Measurements from ENCODE around the gene DHX8.

Gene DHX8

GRCh38 chr17:43517161-43517560 lies 33.4 kb downstream of the DHX8 start:
- FAIRE-seq, result peak; percentile 79
- TF ChIP-seq PAX5 (IDR thresholded peaks at IDR 0.05; ENCODE audit: insufficient read depth, low read length, severe bottlenecking) (no peak), POU2F2 (IDR thresholded peaks at IDR 0.05; ENCODE audit: low read depth, low read length) (no peak), TAF1 (IDR thresholded peaks at IDR 0.05; ENCODE audit: low read depth, low read length) (no peak), POLR2AphosphoS5 (IDR thresholded peaks at IDR 0.05; ENCODE audit: low read depth, low read length) (no peak), SPI1 (IDR thresholded peaks at IDR 0.05; ENCODE audit: low read depth, low read length) (no peak), POLR2A (IDR thresholded peaks at IDR 0.05; ENCODE audit: low read depth, low read length) (no peak)
- no peak for DNase-seq (ENCODE audit: insufficient read length, low spot score)

GRCh38 chr17:43517615-43518386 lies 34.0 kb downstream of the DHX8 start:
- TF ChIP-seq SPI1 (IDR thresholded peaks at IDR 0.05; ENCODE audit: low read depth, low read length) (peak; percentile 57), POLR2AphosphoS5 (IDR thresholded peaks at IDR 0.05; ENCODE audit: low read depth, low read length) (no peak)
- DNase-seq (ENCODE audit: insufficient read length, low spot score) (no peak), FAIRE-seq (peak; percentile 69)

GRCh38 chr17:43521389-43521788 lies 37.6 kb downstream of the DHX8 start:
- FAIRE-seq (no peak), DNase-seq (ENCODE audit: insufficient read length, low spot score) (no peak)
- TF ChIP-seq PAX5 (IDR thresholded peaks at IDR 0.05; ENCODE audit: insufficient read depth, low read length, severe bottlenecking) (no peak), TAF1 (IDR thresholded peaks at IDR 0.05; ENCODE audit: low read depth, low read length) (no peak), POLR2AphosphoS5 (IDR thresholded peaks at IDR 0.05; ENCODE audit: low read depth, low read length) (no peak), SPI1 (IDR thresholded peaks at IDR 0.05; ENCODE audit: low read depth, low read length) (no peak), POLR2A (IDR thresholded peaks at IDR 0.05; ENCODE audit: low read depth, low read length) (no peak), POU2F2 (IDR thresholded peaks at IDR 0.05; ENCODE audit: low read depth, low read length) (no peak)

GRCh38 chr17:43524945-43525575 lies 41.3 kb downstream of the DHX8 start:
- FAIRE-seq (no peak), DNase-seq (ENCODE audit: insufficient read length, low spot score) (no peak)
- TF ChIP-seq PAX5 (IDR thresholded peaks at IDR 0.05; ENCODE audit: insufficient read depth, low read length, severe bottlenecking), result no peak
- TF ChIP-seq POU2F2 (IDR thresholded peaks at IDR 0.05; ENCODE audit: low read depth, low read length), result no peak
- no peak for TF ChIP-seq POLR2AphosphoS5 (IDR thresholded peaks at IDR 0.05; ENCODE audit: low read depth, low read length)
- TF ChIP-seq TAF1 (IDR thresholded peaks at IDR 0.05; ENCODE audit: low read depth, low read length), result no peak
- TF ChIP-seq SPI1 (IDR thresholded peaks at IDR 0.05; ENCODE audit: low read depth, low read length), result no peak
- TF ChIP-seq POLR2A (IDR thresholded peaks at IDR 0.05; ENCODE audit: low read depth, low read length), result no peak

GRCh38 chr17:43526886-43527648 lies 43.3 kb downstream of the DHX8 start:
- FAIRE-seq (no peak), DNase-seq (ENCODE audit: insufficient read length, low spot score) (no peak)
- no peak for TF ChIP-seq PAX5 (IDR thresholded peaks at IDR 0.05; ENCODE audit: insufficient read depth, low read length, severe bottlenecking)
- TF ChIP-seq SPI1 (IDR thresholded peaks at IDR 0.05; ENCODE audit: low read depth, low read length), result no peak
- no peak for TF ChIP-seq TAF1 (IDR thresholded peaks at IDR 0.05; ENCODE audit: low read depth, low read length)
- no peak for TF ChIP-seq POLR2AphosphoS5 (IDR thresholded peaks at IDR 0.05; ENCODE audit: low read depth, low read length)
- TF ChIP-seq POU2F2 (IDR thresholded peaks at IDR 0.05; ENCODE audit: low read depth, low read length), result no peak
- no peak for TF ChIP-seq POLR2A (IDR thresholded peaks at IDR 0.05; ENCODE audit: low read depth, low read length)

- DNase-seq (ENCODE audit: insufficient read length, low spot score) (no peak), FAIRE-seq (no peak)
- TF ChIP-seq POU2F2 (IDR thresholded peaks at IDR 0.05; ENCODE audit: low read depth, low read length), result no peak
- no peak for TF ChIP-seq TAF1 (IDR thresholded peaks at IDR 0.05; ENCODE audit: low read depth, low read length)
- no peak for TF ChIP-seq SPI1 (IDR thresholded peaks at IDR 0.05; ENCODE audit: low read depth, low read length)
- TF ChIP-seq POLR2AphosphoS5 (IDR thresholded peaks at IDR 0.05; ENCODE audit: low read depth, low read length), result no peak
These were observed 44.7 kb downstream of the DHX8 start for GRCh38 chr17:43528319-43528987.

- DNase-seq (ENCODE audit: insufficient read length, low spot score) (no peak), FAIRE-seq (no peak)
- no peak for TF ChIP-seq SPI1 (IDR thresholded peaks at IDR 0.05; ENCODE audit: low read depth, low read length)
- TF ChIP-seq POU2F2 (IDR thresholded peaks at IDR 0.05; ENCODE audit: low read depth, low read length), result no peak
- no peak for TF ChIP-seq POLR2AphosphoS5 (IDR thresholded peaks at IDR 0.05; ENCODE audit: low read depth, low read length)
- TF ChIP-seq PAX5 (IDR thresholded peaks at IDR 0.05; ENCODE audit: insufficient read depth, low read length, severe bottlenecking), result no peak
- no peak for TF ChIP-seq POLR2A (IDR thresholded peaks at IDR 0.05; ENCODE audit: low read depth, low read length)
- no peak for TF ChIP-seq TAF1 (IDR thresholded peaks at IDR 0.05; ENCODE audit: low read depth, low read length)
These were observed 45.4 kb downstream of the DHX8 start for GRCh38 chr17:43528988-43529814.

GRCh38 chr17:43529947-43530287 lies 46.1 kb downstream of the DHX8 start:
- DNase-seq (ENCODE audit: insufficient read length, low spot score) (no peak), FAIRE-seq (no peak)
- no peak for TF ChIP-seq POLR2A (IDR thresholded peaks at IDR 0.05; ENCODE audit: low read depth, low read length)
- TF ChIP-seq POU2F2 (IDR thresholded peaks at IDR 0.05; ENCODE audit: low read depth, low read length), result no peak
- no peak for TF ChIP-seq TAF1 (IDR thresholded peaks at IDR 0.05; ENCODE audit: low read depth, low read length)
- no peak for TF ChIP-seq POLR2AphosphoS5 (IDR thresholded peaks at IDR 0.05; ENCODE audit: low read depth, low read length)
- no peak for TF ChIP-seq PAX5 (IDR thresholded peaks at IDR 0.05; ENCODE audit: insufficient read depth, low read length, severe bottlenecking)
- no peak for TF ChIP-seq SPI1 (IDR thresholded peaks at IDR 0.05; ENCODE audit: low read depth, low read length)

All from GM12891 (cell line).